ENCODE results near the gene ENAM.

GRCh38 chr4:70640192-70640591 is 11.6 kb downstream of the ENAM start:
- no peak for TF ChIP-seq CTCF (IDR thresholded peaks at IDR 0.05; ENCODE audit: low read length)
- no peak for TF ChIP-seq EZH2 (optimal IDR thresholded peaks at IDR 0.05; ENCODE audit: low read depth, low read length)
- no peak for TF ChIP-seq EZH2phosphoT487 (IDR thresholded peaks at IDR 0.05; ENCODE audit: low read length)
